H1 (cell line): ENCODE results near the gene TTYH2. TPM values are rescaled to one million over a fixed set of nuclear protein-coding genes. Genes with fewer than 3 reads are reported as not detected.

Experiments
- CTCF ChIA-PET: fragments of 300-600 bp; sonication (Branson Sonifier 250); formaldehyde crosslinking; loops from one replicate; lab custom pipeline; 2021; ENCODE audit not compliant: partially characterized antibody; lab: Charles Lee
- POLR2A ChIA-PET: fragments of 300-600 bp; sonication (Branson Sonifier 250); formaldehyde crosslinking; loops from one replicate; lab custom pipeline; 2021; ENCODE audit warnings: inconsistent platforms; ENCODE audit not compliant: partially characterized antibody; lab: Charles Lee
- DNase-seq, 2 experiments: peaks; one replicate each; pipeline versions ENCODE4 v3.0.0 to v3.0.0-alpha.2; 2010 to 2022; ENCODE audit warnings: low spot score in 2 of 2, low read depth in 1 of 2, mixed read lengths in 1 of 2
- FAIRE-seq: peaks from 2 replicates; lab custom pipeline; 2011; peaks lifted over from hg19 to GRCh38; lab: Jason Lieb, UNC
- H2AFZ ChIP-seq: 2 replicates; pipeline ENCODE4 v1.8.1; 2012; ENCODE audit warnings: low read length, inconsistent platforms
- H2AK5ac ChIP-seq: 2 replicates; pipeline ENCODE4 v1.6.1; 2013; ENCODE audit warnings: low read depth, low read length
- H2BK120ac ChIP-seq: replicated peaks from 2 replicates; pipeline ENCODE3; 2013; ENCODE audit warnings: low read depth, low read length, inconsistent platforms
- H2BK12ac ChIP-seq: 2 replicates; pipeline ENCODE4 v1.6.1; 2013; ENCODE audit warnings: low read depth, low read length
- H2BK15ac ChIP-seq: 2 replicates; pipeline ENCODE4 v1.6.1; 2013; ENCODE audit warnings: low read length
- H2BK20ac ChIP-seq: 2 replicates; pipeline ENCODE4 v1.6.1; 2013; ENCODE audit warnings: low read length
- H2BK5ac ChIP-seq: 2 replicates; pipeline ENCODE4 v1.6.1; 2013; ENCODE audit warnings: low read depth, low read length
- H3K14ac ChIP-seq: 2 replicates; pipeline ENCODE4 v1.6.1; 2013; ENCODE audit warnings: inconsistent platforms; ENCODE audit not compliant: insufficient read length
- H3K18ac ChIP-seq: 2 replicates; pipeline ENCODE4 v1.6.1; 2013; ENCODE audit warnings: low read length; ENCODE audit errors: extremely low read depth
- H3K23ac ChIP-seq: 2 replicates; pipeline ENCODE4 v1.6.1; 2013; ENCODE audit warnings: inconsistent platforms; ENCODE audit not compliant: insufficient read length
- H3K23me2 ChIP-seq: 2 replicates; pipeline ENCODE4 v1.6.1; 2013; ENCODE audit warnings: low read depth, low read length
- H3K27ac ChIP-seq: 2 replicates; pipeline ENCODE4 v1.6.1; 2011; ENCODE audit warnings: low read depth, low read length, inconsistent platforms
- H3K27me3 ChIP-seq, 4 experiments: replicated peaks in 1 of 4; 1 replicate in 1 of 4; 2 replicates in 3 of 4; pipeline versions ENCODE4 v1.6.1 to v1.8.1; 2011 to 2013; ENCODE audit warnings: low read length in 3 of 4, mild to moderate bottlenecking in 3 of 4, inconsistent platforms in 2 of 4, mixed read lengths in 2 of 4, moderate library complexity in 1 of 4; ENCODE audit not compliant: control insufficient read depth in 3 of 4, insufficient read depth in 3 of 4; ENCODE audit errors: extremely low read depth in 1 of 4
- H3K36me3 ChIP-seq, 4 experiments: 2 replicates each; pipeline versions ENCODE4 v1.6.1 to v1.8.1; 2011 to 2013; ENCODE audit warnings: mild to moderate bottlenecking in 4 of 4, low read length in 3 of 4, moderate library complexity in 2 of 4, control low read depth in 1 of 4, inconsistent platforms in 1 of 4; ENCODE audit not compliant: insufficient read depth in 4 of 4, control insufficient read depth in 2 of 4
- H3K4ac ChIP-seq: replicated peaks from 2 replicates; pipeline ENCODE3; 2013; ENCODE audit warnings: low read length, low read depth, mixed read lengths, inconsistent platforms; ENCODE audit not compliant: insufficient read length
- H3K4me1 ChIP-seq, 4 experiments: replicated peaks in 1 of 4; 1 replicate in 1 of 4; 2 replicates in 3 of 4; pipeline versions ENCODE4 v1.6.1 to v1.8.1; 2011 to 2013; ENCODE audit warnings: low read length in 3 of 4, inconsistent platforms in 2 of 4, mixed read lengths in 1 of 4; ENCODE audit not compliant: insufficient read depth in 4 of 4, control insufficient read depth in 3 of 4
- H3K4me2 ChIP-seq, 2 experiments: 2 replicates each; pipeline versions ENCODE4 v1.6.1 to v1.8.1; 2011 to 2013; ENCODE audit warnings: low read depth in 2 of 2, low read length in 2 of 2, control low read depth in 1 of 2, inconsistent platforms in 1 of 2, mild to moderate bottlenecking in 1 of 2; ENCODE audit not compliant: insufficient read depth in 1 of 2
- H3K4me3 ChIP-seq, 4 experiments: fragments of 200-600, 300-600 bp in 1 of 4; sonication (generic), shearing (Covaris generic), sonication (Bioruptor Twin) in 1 of 4; 2 replicates each; pipeline versions ENCODE4 v1.5.1 to v1.8.1; 2011 to 2016; ENCODE audit warnings: low read length in 4 of 4, low read depth in 3 of 4, control low read depth in 2 of 4, inconsistent platforms in 2 of 4, mild to moderate bottlenecking in 2 of 4, mixed read lengths in 1 of 4, moderate library complexity in 1 of 4; ENCODE audit not compliant: insufficient read depth in 2 of 4; ENCODE audit errors: extremely low read depth in 1 of 4
- H3K56ac ChIP-seq: replicated peaks from 2 replicates; pipeline ENCODE3; 2013; ENCODE audit warnings: low read depth, mild to moderate bottlenecking, mixed read lengths, low read length, inconsistent platforms; ENCODE audit not compliant: insufficient read length
- H3K79me1 ChIP-seq: 2 replicates; pipeline ENCODE4 v1.6.1; 2013; ENCODE audit warnings: low read depth, low read length, control low read depth
- H3K79me2 ChIP-seq, 2 experiments: 2 replicates each; pipeline versions ENCODE4 v1.6.1 to v1.8.1; 2012 to 2013; ENCODE audit warnings: low read length in 2 of 2, mild to moderate bottlenecking in 2 of 2, inconsistent platforms in 1 of 2; ENCODE audit not compliant: insufficient read depth in 2 of 2, control insufficient read depth in 1 of 2
- H3K9ac ChIP-seq, 4 experiments: replicated peaks in 1 of 4; 1 replicate in 1 of 4; 2 replicates in 3 of 4; pipeline versions ENCODE4 v1.6.1 to v1.8.1; 2011 to 2013; ENCODE audit warnings: low read depth in 3 of 4, low read length in 3 of 4, control low read depth in 2 of 4, mild to moderate bottlenecking in 2 of 4, moderate library complexity in 2 of 4, inconsistent platforms in 1 of 4; ENCODE audit errors: extremely low read depth in 1 of 4
- H3K9me3 ChIP-seq, 2 experiments: 2 replicates each; pipeline versions ENCODE4 v1.6.1 to v1.8.1; 2012 to 2013; ENCODE audit warnings: mild to moderate bottlenecking in 2 of 2, moderate library complexity in 2 of 2, control low read depth in 1 of 2, inconsistent platforms in 1 of 2, low read depth in 1 of 2, low read length in 1 of 2, mixed read lengths in 1 of 2; ENCODE audit not compliant: insufficient read depth in 2 of 2
- H4K20me1 ChIP-seq, 2 experiments: replicated peaks in 1 of 2; 2 replicates each; pipeline versions ENCODE3 to v1.8.1; 2011 to 2013; ENCODE audit warnings: inconsistent platforms in 2 of 2, low read length in 2 of 2, mild to moderate bottlenecking in 1 of 2; ENCODE audit not compliant: insufficient read depth in 2 of 2, control insufficient read depth in 1 of 2
- H4K5ac ChIP-seq: 2 replicates; pipeline ENCODE4 v1.6.1; 2013; ENCODE audit warnings: low read length, low read depth, mixed read lengths, inconsistent platforms; ENCODE audit not compliant: insufficient read length
- H4K8ac ChIP-seq: 2 replicates; pipeline ENCODE4 v1.8.0; 2013; ENCODE audit warnings: mild to moderate bottlenecking, moderate library complexity, low read length, inconsistent platforms; ENCODE audit not compliant: insufficient read depth; ENCODE audit errors: extremely low read depth
- H4K91ac ChIP-seq: replicated peaks from 2 replicates; pipeline ENCODE3; 2013; ENCODE audit warnings: low read length, mixed read lengths, inconsistent platforms; ENCODE audit not compliant: insufficient read length
- CEBPB ChIP-seq: IDR thresholded peaks from 2 replicates; pipeline ENCODE4 v1.6.1; 2012; ENCODE audit warnings: low read depth, low read length
- CTBP2 ChIP-seq: IDR thresholded peaks from 2 replicates; pipeline ENCODE4 v1.7.0; 2011; ENCODE audit warnings: borderline replicate concordance, mild to moderate bottlenecking, moderate library complexity, mixed read lengths, low read length; ENCODE audit not compliant: insufficient read depth, insufficient read length
- KDM1A ChIP-seq: fragments of 200-600, 300-600 bp; sonication (generic); IDR thresholded peaks from 2 replicates; pipeline ENCODE4 v1.7.1; 2016; ENCODE audit warnings: mild to moderate bottlenecking, low read length, borderline replicate concordance
- POLR2AphosphoS5 ChIP-seq: IDR thresholded peaks from 2 replicates; pipeline ENCODE4 v1.6.1; 2011; ENCODE audit warnings: low read depth, low read length
- POU5F1 ChIP-seq: IDR thresholded peaks from 2 replicates; pipeline ENCODE4 v1.6.1; 2011; ENCODE audit warnings: low read depth, mild to moderate bottlenecking, low read length, moderate library complexity
- RAD21 ChIP-seq, 2 experiments: IDR thresholded peaks in 1 of 2; conservative IDR thresholded peaks in 1 of 2; 2 replicates each; pipeline ENCODE4 v1.6.1; 2011; ENCODE audit warnings: low read depth in 2 of 2, low read length in 2 of 2, improper control_type of control experiment in 1 of 2, inconsistent platforms in 1 of 2, mild to moderate bottlenecking in 1 of 2, moderate library complexity in 1 of 2
- SAP30 ChIP-seq: fragments of 300-600 bp; sonication (generic); IDR thresholded peaks from 2 replicates; pipeline ENCODE4 v1.7.1; 2012; ENCODE audit warnings: low read length, moderate library complexity, mild to moderate bottlenecking, inconsistent platforms; ENCODE audit not compliant: insufficient read depth, insufficient replicate concordance
- SIN3A ChIP-seq, 2 experiments: IDR thresholded peaks in 1 of 2; conservative IDR thresholded peaks in 1 of 2; 2 replicates each; pipeline ENCODE4 v1.6.1; 2011 to 2012; ENCODE audit warnings: low read length in 2 of 2, improper control_type of control experiment in 1 of 2, low read depth in 1 of 2, mild to moderate bottlenecking in 1 of 2
- SIRT6 ChIP-seq: IDR thresholded peaks from one replicate; pipeline ENCODE4 v1.7.1; 2012; ENCODE audit warnings: low read length, inconsistent platforms
- SP1 ChIP-seq: IDR thresholded peaks from 2 replicates; pipeline ENCODE4 v1.6.1; 2011; ENCODE audit warnings: low read depth, low read length
- TAF1 ChIP-seq: IDR thresholded peaks from 2 replicates; pipeline ENCODE4 v1.6.1; 2011; ENCODE audit warnings: mild to moderate bottlenecking, low read depth, low read length
- TCF12 ChIP-seq: IDR thresholded peaks from 2 replicates; pipeline ENCODE4 v1.6.1; 2011; ENCODE audit warnings: low read depth, mild to moderate bottlenecking, low read length
- TEAD4 ChIP-seq: IDR thresholded peaks from 2 replicates; pipeline ENCODE4 v1.6.1; 2012; ENCODE audit warnings: low read depth, low read length, inconsistent platforms, mixed read lengths
- WGBS, 2 experiments: shearing (Covaris generic) in 1 of 2; methylation state at CpG; one replicate each; pipeline versions ENCODE4 v1.1.6 to v1.1.7; 2013 to 2015; ENCODE audit warnings: low lambda C conversion rate in 2 of 2, mixed read lengths in 2 of 2, inconsistent platforms in 1 of 2, low coverage in 1 of 2, missing lambda C conversion rate in 1 of 2; ENCODE audit not compliant: insufficient replicate concordance in 2 of 2, insufficient coverage in 1 of 2, insufficient read length in 1 of 2; ENCODE audit errors: extremely low coverage in 1 of 2, missing lambda C conversion rate in 1 of 2; 5-methylcytosine and 5-hydroxymethylcytosine counted together
- polyA plus RNA-seq, 7 experiments: library from polyadenylated mRNA; depleted of rRNA in 3 of 7; stranded (reverse) in 5 of 7; unstranded in 2 of 7; fragments of >200 nt in 5 of 7; fragments of 200-250 nt in 2 of 7; gene quantifications; 1 replicate in 5 of 7; 2 replicates in 1 of 7; 4 replicates in 1 of 7; pipeline versions ENCODE4 v1.2.1 to v1.2.3, GENCODE V29; 2011 to 2013; ENCODE audit warnings: missing spikeins in 2 of 7, mixed read lengths in 2 of 7
- total RNA-seq: library from RNA; stranded (reverse); fragmentation: NEBNext Ultra II Directional; extraction: Animal tissue kit (Norgen Biotek cat#: 25700); gene quantifications from 2 replicates; pipeline ENCODE4 v1.2.1, GENCODE V29; 2021
- TF ChIP-seq, protein P1 (sequence below): IDR thresholded peaks from 2 replicates; pipeline ENCODE4 v1.6.1; 2012; ENCODE audit warnings: inconsistent platforms

Gene TTYH2
- total and polyA plus RNA-seq, 2 of the 8 experiments (the other 6 are each of a cell fraction or from before 2014, with no cell fraction given): 3.2 to 9.2 TPM

- Histone ChIP-seq H4K20me1 (peaks cover 0 to 1% of the 10 kb centered on the region in 2 experiments), H3K4me3 (no peak overlapping the region), H3K56ac (no peak overlapping the region), H2AFZ (no peak overlapping the region), H2BK20ac (no peak overlapping the region), H3K4me1 (no peaks in the 10 kb centered on the region; a peak in 1 of 7 replicates), H3K18ac (no peak overlapping the region), H3K79me2 (no peaks in the 10 kb centered on the region), H4K5ac (no peak overlapping the region), H2AK5ac (no peak overlapping the region), H4K91ac (no peak overlapping the region), H3K23ac (no peak overlapping the region), H4K8ac (no peak overlapping the region), H2BK120ac (no peak overlapping the region), H3K27ac (no peak overlapping the region), H2BK12ac (no peak overlapping the region), H3K79me1 (no peaks in the 10 kb centered on the region), H3K23me2 (no peaks in the 10 kb centered on the region), H3K4me2 (no peak overlapping the region), H3K9ac (no peak overlapping the region), H3K14ac (no peak overlapping the region), H3K36me3 (no peaks in the 10 kb centered on the region), H3K4ac (no peak overlapping the region), H3K27me3 (no peaks in the 10 kb centered on the region), H2BK15ac (no peak overlapping the region), H2BK5ac (no peak overlapping the region), H3K9me3 (no peaks in the 10 kb centered on the region)
- DNase-seq (no peak), FAIRE-seq (no peak)
- WGBS, 2 experiments: 88% methylated on average over 6 of the region's 6 CpGs; no CpG with 5 or more reads in 1 of the 2 experiments
- ChIA-PET POLR2A (interaction anchor here (1.3 to 1.9 kb wide), 3 partner anchors 10 to 19 kb away, joined by 3 to 7 read pairs (median 7); partner anchors contain the start of gene TTYH2), CTCF (interaction anchor here (0.9 to 2.9 kb wide), 5 partner anchors 11 to 70 kb away, joined by 4 to 12 read pairs (median 7); no protein-coding TSS in a partner anchor)
- no peak for TF ChIP-seq CEBPB
- no peak for TF ChIP-seq SIN3A (conservative IDR thresholded peaks at IDR 0.05 in 1 of 2, IDR thresholded peaks at IDR 0.05 in 1 of 2; ENCODE audit: low read depth in 1 of 2, low read length in 2 of 2)
- no peak for TF ChIP-seq TAF1
- no peak for TF ChIP-seq CTBP2
- TF ChIP-seq TCF12: no peak
- TF ChIP-seq POU5F1: no peak
- no peak for TF ChIP-seq SIRT6
- TF ChIP-seq POLR2AphosphoS5: no peak
- no peak for TF ChIP-seq RAD21 (IDR thresholded peaks at IDR 0.05 in 1 of 2, conservative IDR thresholded peaks at IDR 0.05 in 1 of 2; ENCODE audit: low read depth in 2 of 2, low read length in 2 of 2)
- TF ChIP-seq, protein P1, sequence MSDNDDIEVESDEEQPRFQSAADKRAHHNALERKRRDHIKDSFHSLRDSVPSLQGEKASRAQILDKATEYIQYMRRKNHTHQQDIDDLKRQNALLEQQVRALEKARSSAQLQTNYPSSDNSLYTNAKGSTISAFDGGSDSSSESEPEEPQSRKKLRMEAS: no peak
- no peak for TF ChIP-seq KDM1A
- TF ChIP-seq SAP30: no peak
- no peak for TF ChIP-seq TEAD4
- no peak for TF ChIP-seq SP1
These were observed 12.9 kb downstream of the TTYH2 start for GRCh38 chr17:74226252-74226651.
